ENCODE measurements around the gene NHLRC4.

- TF ChIP-seq CTCF (IDR thresholded peaks at IDR 0.05; ENCODE audit: insufficient read depth, low read length): no peak
- TF ChIP-seq POLR2AphosphoS5 (IDR thresholded peaks at IDR 0.05; ENCODE audit: low read depth): no peak
Observed at GRCh38 chr16:583470-583814, 16.6 kb downstream of the NHLRC4 start.
